T-helper 1 cell treated with Interleukin-12 subunit alpha and Interleukin-12 subunit beta and Interleukin-4 antibody, amounts not matched to agents 30 ng/mL and 1 ng/mL, for 36 hours (primary cell): ENCODE measurements around the gene TMEM44. TPM values are rescaled to one million over a fixed set of nuclear protein-coding genes. Genes with fewer than 3 reads are reported as not detected.
"Not testable (repeated sequence)": the region's sequence is repeated elsewhere in the genome, so short reads cannot be mapped to it uniquely, and the experiment has no call there.

Source experiments
- intact Hi-C: fragments of 100-400 bp; cut with micrococcal nuclease; formaldehyde crosslinking; loops from one replicate; pipeline ENCODE4 v1.15.1; 2024
- total RNA-seq: library from RNA; stranded (reverse); gene quantifications from 2 replicates; pipeline ENCODE4 v1.2.3, GENCODE V29; 2022

The TMEM44 gene
- total RNA-seq, 1 donor from 2014 or later, result 1.6 TPM

GRCh38 chr3:194654443-194654842, 21.2 kb upstream of the TMEM44 start:
- intact Hi-C loops, result loop anchor here (1.0 to 5.0 kb wide), 2 partner anchors 18 to 257 kb away; partner anchors contain the start of genes GP5 and LSG1

- intact Hi-C loops, result no loop called here
Measured at GRCh38 chr3:194647747-194648146, 14.5 kb upstream of the TMEM44 start.

- intact Hi-C loops, result no loop called here
Measured at GRCh38 chr3:194642769-194643168, 9.6 kb upstream of the TMEM44 start.

GRCh38 chr3:194640829-194641228, 7.6 kb upstream of the TMEM44 start:
- intact Hi-C loops, result no loop called here

- intact Hi-C loops, result no loop called here
Measured at GRCh38 chr3:194638991-194639605, 5.9 kb upstream of the TMEM44 start.

- intact Hi-C loops, result no loop called here
Measured at GRCh38 chr3:194637541-194638400, 4.6 kb upstream of the TMEM44 start.

- intact Hi-C loops, result no loop called here
Measured at GRCh38 chr3:194637066-194637465, 3.8 kb upstream of the TMEM44 start.

- intact Hi-C loops, result loop anchor here (1.0 kb wide), 3 partner anchors 38 to 146 kb away; partner anchors contain the start of gene ATP13A3
Measured at GRCh38 chr3:194632809-194633348, 340 bp downstream of the TMEM44 start.

- intact Hi-C loops, result no loop called here
Measured at GRCh38 chr3:194632226-194632808, 902 bp downstream of the TMEM44 start.

GRCh38 chr3:194631696-194632095, 1.5 kb downstream of the TMEM44 start:
- intact Hi-C loops, result no loop called here

- intact Hi-C loops, result not testable (repeated sequence)
Measured at GRCh38 chr3:194630681-194631080, 2.5 kb downstream of the TMEM44 start.

GRCh38 chr3:194624956-194625355, 8.3 kb downstream of the TMEM44 start:
- intact Hi-C loops, result no loop called here

- intact Hi-C loops, result no loop called here
Measured at GRCh38 chr3:194623449-194624290, 9.5 kb downstream of the TMEM44 start.

- intact Hi-C loops, result no loop called here
Measured at GRCh38 chr3:194622621-194623340, 10.4 kb downstream of the TMEM44 start.

- intact Hi-C loops, result no loop called here
Measured at GRCh38 chr3:194621947-194622346, 11.3 kb downstream of the TMEM44 start.

- intact Hi-C loops, result no loop called here
Measured at GRCh38 chr3:194620196-194620595, 13.0 kb downstream of the TMEM44 start.

GRCh38 chr3:194619741-194620140, 13.5 kb downstream of the TMEM44 start:
- intact Hi-C loops, result no loop called here

GRCh38 chr3:194618858-194619608, 14.2 kb downstream of the TMEM44 start:
- intact Hi-C loops, result no loop called here

GRCh38 chr3:194617827-194618226, 15.4 kb downstream of the TMEM44 start:
- intact Hi-C loops, result no loop called here
